SH-SY5Y (cell line): ENCODE data around the gene LDB2.

Experiments used
- GATA2 ChIP-seq: IDR thresholded peaks from 2 replicates; pipeline ENCODE4 v1.6.1; 2011; ENCODE audit warnings: mild to moderate bottlenecking, low read depth, low read length
- GATA3 ChIP-seq: IDR thresholded peaks from 2 replicates; pipeline ENCODE4 v1.6.1; 2011; ENCODE audit warnings: low read depth, mild to moderate bottlenecking, low read length, moderate library complexity

DNA sequence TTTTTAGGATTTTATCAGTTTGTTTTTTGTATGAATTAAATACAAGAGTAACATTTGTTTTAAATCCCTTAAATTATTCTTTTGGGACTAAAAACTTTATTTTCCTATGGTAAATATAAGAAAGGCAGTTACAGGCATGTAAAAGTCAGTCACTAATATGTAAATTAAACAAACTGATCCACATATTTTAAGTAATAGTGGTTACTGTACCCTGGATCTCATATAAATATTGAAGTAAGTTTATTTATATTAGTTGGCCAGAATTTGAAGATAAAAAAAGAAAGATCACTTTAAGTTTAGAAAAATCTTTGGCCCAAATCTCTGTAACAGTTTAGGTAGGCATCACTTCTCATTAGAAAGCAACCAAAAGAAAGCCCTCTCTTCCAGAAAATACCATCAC is 45.8 kb downstream of the LDB2 start:
- TF ChIP-seq GATA3 (no peak), GATA2 (no peak)
